ENCODE measurements around the gene RPS6KB2.
A peak's percentile ranks its signal among the peaks of the same experiment; 100 is the strongest.

RPS6KB2 gene

GRCh38 chr11:67465189-67465510, 36.9 kb downstream of the RPS6KB2 start:
- TF ChIP-seq EP300 (IDR thresholded peaks at IDR 0.05; ENCODE audit: borderline replicate concordance) (0 out of 2 replicates have a peak, but pooled peaks have one; percentile 11), TCF12 (IDR thresholded peaks at IDR 0.05; ENCODE audit: low read depth) (no peak)

GRCh38 chr11:67466367-67466766, 38.1 kb downstream of the RPS6KB2 start:
- TF ChIP-seq CEBPB (IDR thresholded peaks at IDR 0.05): no peak

GRCh38 chr11:67466962-67467771, 38.9 kb downstream of the RPS6KB2 start:
- TF ChIP-seq YY1 (IDR thresholded peaks at IDR 0.05; ENCODE audit: low read depth): no peak
- TF ChIP-seq NFIC (IDR thresholded peaks at IDR 0.05): peak; percentile 63

GRCh38 chr11:67468056-67468455, 39.8 kb downstream of the RPS6KB2 start:
- TF ChIP-seq NFIC (IDR thresholded peaks at IDR 0.05): peak; percentile 80
- TF ChIP-seq ZBTB7A (IDR thresholded peaks at IDR 0.05; ENCODE audit: low read depth): no peak; the same call in none of the 2 replicates
- no peak for TF ChIP-seq RAD21 (IDR thresholded peaks at IDR 0.05; ENCODE audit: low read depth)
- no peak for TF ChIP-seq EP300 (IDR thresholded peaks at IDR 0.05; ENCODE audit: borderline replicate concordance)
- no peak for TF ChIP-seq CREB1 (IDR thresholded peaks at IDR 0.05; ENCODE audit: low read depth)
- no peak for TF ChIP-seq REST (IDR thresholded peaks at IDR 0.05; ENCODE audit: low read depth)
- 0 out of 2 replicates have a peak, but pooled peaks have one; percentile 33 for TF ChIP-seq EGR1 (IDR thresholded peaks at IDR 0.05)
- peak; percentile 33; the same call in 1 of the 2 replicates for TF ChIP-seq TCF12 (IDR thresholded peaks at IDR 0.05; ENCODE audit: low read depth)
- no peak for TF ChIP-seq CEBPB (IDR thresholded peaks at IDR 0.05)
- peak; percentile 46; the same call in 1 of the 2 replicates for TF ChIP-seq MAX (IDR thresholded peaks at IDR 0.05)
- peak; percentile 48; the same call in 1 of the 2 replicates for TF ChIP-seq TEAD4 (IDR thresholded peaks at IDR 0.05)

GRCh38 chr11:67468456-67468758, 40.1 kb downstream of the RPS6KB2 start:
- TF ChIP-seq ZBTB7A (IDR thresholded peaks at IDR 0.05; ENCODE audit: low read depth): no peak; the same call in 1 of the 2 replicates

GRCh38 chr11:67468759-67469507, 40.6 kb downstream of the RPS6KB2 start, which contains the start of gene TMEM134:
Gene TMEM134 (minus strand): TSS chr11:67469251. CDS start chr11:67469192, 59 bp downstream.
- TF ChIP-seq ZBTB7A (IDR thresholded peaks at IDR 0.05; ENCODE audit: low read depth): peak; percentile 94
- peak; percentile 81 for TF ChIP-seq TAF1 (IDR thresholded peaks at IDR 0.05; ENCODE audit: low read depth)
- TF ChIP-seq CREB1 (IDR thresholded peaks at IDR 0.05; ENCODE audit: low read depth): peak; percentile 61; the same call in 1 of the 2 replicates
- TF ChIP-seq YY1 (IDR thresholded peaks at IDR 0.05; ENCODE audit: low read depth): peak; percentile 89
- peak; percentile 45; the same call in 1 of the 2 replicates for TF ChIP-seq USF1 (IDR thresholded peaks at IDR 0.05)
- TF ChIP-seq REST (IDR thresholded peaks at IDR 0.05; ENCODE audit: low read depth): no peak; the same call in 1 of the 2 replicates
- TF ChIP-seq TCF12 (IDR thresholded peaks at IDR 0.05; ENCODE audit: low read depth): 0 out of 2 replicates have a peak, but pooled peaks have one; percentile 10
- TF ChIP-seq MAX (IDR thresholded peaks at IDR 0.05): peak; percentile 63
- peak; percentile 77 for TF ChIP-seq EGR1 (IDR thresholded peaks at IDR 0.05)
- no peak for TF ChIP-seq NFIC (IDR thresholded peaks at IDR 0.05)
- no peak for TF ChIP-seq TEAD4 (IDR thresholded peaks at IDR 0.05)
- no peak for TF ChIP-seq CEBPB (IDR thresholded peaks at IDR 0.05)
- TF ChIP-seq RAD21 (IDR thresholded peaks at IDR 0.05; ENCODE audit: low read depth): peak; percentile 54; the same call in 1 of the 2 replicates
- TF ChIP-seq FOXM1 (IDR thresholded peaks at IDR 0.05; ENCODE audit: borderline replicate concordance, low read depth): no peak
- no peak for TF ChIP-seq EP300 (IDR thresholded peaks at IDR 0.05; ENCODE audit: borderline replicate concordance)

GRCh38 chr11:67469508-67469811, 41.2 kb downstream of the RPS6KB2 start:
- TF ChIP-seq CREB1 (IDR thresholded peaks at IDR 0.05; ENCODE audit: low read depth): no peak
- TF ChIP-seq TCF12 (IDR thresholded peaks at IDR 0.05; ENCODE audit: low read depth): no peak
- TF ChIP-seq EP300 (IDR thresholded peaks at IDR 0.05; ENCODE audit: borderline replicate concordance): no peak
- TF ChIP-seq MAX (IDR thresholded peaks at IDR 0.05): no peak
- no peak for TF ChIP-seq NFIC (IDR thresholded peaks at IDR 0.05)
- TF ChIP-seq RAD21 (IDR thresholded peaks at IDR 0.05; ENCODE audit: low read depth): no peak
- no peak; the same call in 1 of the 2 replicates for TF ChIP-seq TAF1 (IDR thresholded peaks at IDR 0.05; ENCODE audit: low read depth)

Data from Ishikawa (cell line).